GM18507 (cell line): Measurements from ENCODE around the gene ITGA11.

ENCODE experiments used
- DNase-seq: peaks from one replicate; pipeline ENCODE4 v3.0.0; 2011; ENCODE audit warnings: low read depth; ENCODE audit not compliant: insufficient read length; ENCODE audit errors: extremely low spot score
- FAIRE-seq: peaks from 2 replicates; lab custom pipeline; 2011; peaks lifted over from hg19 to GRCh38; lab: Jason Lieb, UNC

ITGA11 gene

DNA sequence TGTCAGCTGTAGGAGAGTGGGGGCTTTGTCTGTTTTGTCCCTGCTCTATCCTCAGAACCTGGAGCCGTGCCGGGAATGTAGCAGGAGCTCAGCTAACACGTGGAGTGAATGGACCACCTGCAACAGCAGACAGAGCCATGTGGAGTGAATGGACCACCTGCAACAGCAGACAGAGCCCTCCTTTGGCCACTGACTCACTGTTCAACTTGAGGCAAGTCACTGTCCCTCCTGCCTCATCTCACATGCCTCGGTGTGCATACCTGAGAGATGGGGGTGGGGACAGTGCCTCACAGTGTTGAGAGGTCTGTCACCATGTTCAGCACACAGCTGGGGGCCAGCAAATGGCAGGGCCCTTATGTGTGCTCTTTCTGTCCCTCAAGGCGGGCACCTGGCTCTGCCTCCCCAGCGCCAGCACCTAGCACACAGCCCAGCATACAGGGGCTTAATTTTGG, 126.5 kb downstream of the ITGA11 start:
- no peak for FAIRE-seq

DNA sequence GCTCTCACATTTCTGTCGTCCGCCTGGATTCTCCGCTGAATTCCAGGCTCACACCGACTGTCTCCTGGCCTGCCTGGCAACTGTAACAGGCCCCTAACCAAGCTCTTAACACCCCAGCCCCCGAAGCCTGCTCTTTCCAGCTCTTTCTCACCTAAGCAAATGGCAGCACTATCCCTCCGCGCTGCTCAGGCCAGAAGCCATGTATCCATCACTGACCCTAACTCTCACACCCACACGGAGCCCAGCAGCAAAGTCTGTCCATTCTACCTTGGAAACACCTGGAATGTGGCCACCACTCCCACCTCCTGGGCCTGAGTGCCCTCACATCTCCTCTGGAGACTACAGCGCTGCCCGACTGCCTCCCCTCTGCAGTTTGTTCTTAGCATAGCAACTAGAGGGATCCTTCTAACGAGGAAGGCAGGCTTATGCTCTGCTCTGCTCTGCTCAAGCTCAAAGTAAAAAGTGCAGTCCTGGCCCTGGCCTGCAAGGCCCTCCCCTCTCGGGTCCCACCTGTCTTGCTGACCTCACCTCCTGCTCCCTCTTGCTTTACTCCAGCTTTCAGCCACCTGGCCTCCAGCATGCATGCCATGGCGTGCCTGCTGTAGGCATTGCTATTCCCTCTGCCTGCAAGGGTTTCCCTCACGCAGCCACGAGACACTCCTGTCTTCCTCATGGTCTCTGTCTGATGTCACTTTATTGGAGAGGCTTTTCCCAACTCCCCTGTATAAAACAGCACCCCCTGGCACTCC, 127.2 kb downstream of the ITGA11 start:
- FAIRE-seq = no peak

More for the DNA sequence above, 126.5 kb downstream of the ITGA11 start:
- DNase-seq = no peak

DNA sequence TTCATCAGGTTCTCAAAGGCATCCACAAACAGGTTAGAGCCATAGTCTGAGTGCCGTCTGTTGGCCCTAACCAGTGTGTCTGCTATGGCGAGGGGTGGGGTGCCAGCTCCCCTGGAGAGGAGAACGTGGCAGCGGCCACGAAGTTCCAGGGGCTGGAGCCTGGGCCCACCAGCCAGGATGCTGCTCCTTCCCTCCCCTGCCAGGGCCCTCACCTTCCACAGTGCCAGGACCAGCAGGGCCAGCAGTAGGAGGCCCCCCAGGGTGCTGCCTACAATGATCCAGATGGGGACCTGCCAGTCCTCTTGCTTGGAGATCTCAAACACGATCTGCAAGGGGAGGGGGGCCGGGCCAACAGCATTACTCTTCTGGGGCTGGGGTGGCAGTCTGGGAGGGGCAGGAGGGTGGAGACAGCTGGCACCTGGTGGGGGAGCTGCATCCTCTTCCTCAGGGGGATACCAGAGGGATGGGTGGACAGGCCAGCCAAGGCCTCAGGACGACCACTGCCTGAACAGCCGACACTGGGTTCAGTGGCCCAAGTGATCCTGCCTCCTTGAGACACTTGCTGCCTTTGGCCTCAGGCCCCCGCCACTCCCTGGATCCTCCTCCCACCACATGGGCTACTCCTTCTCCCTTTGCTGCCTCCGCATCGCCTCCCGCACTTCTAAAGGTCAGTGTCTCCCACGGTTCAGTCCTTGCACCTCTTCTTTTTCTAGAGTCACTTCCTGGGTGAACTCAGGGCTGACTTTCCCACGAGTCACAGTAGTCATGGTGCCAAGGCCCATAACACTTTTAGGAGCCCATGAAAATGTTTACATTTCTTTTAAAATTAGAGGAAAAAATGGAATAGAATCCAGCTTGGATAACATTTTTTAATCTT, 128.2 kb downstream of the ITGA11 start:
- no peak for DNase-seq
- no peak for FAIRE-seq

More for the DNA sequence above, 127.2 kb downstream of the ITGA11 start:
- no peak for DNase-seq

DNA sequence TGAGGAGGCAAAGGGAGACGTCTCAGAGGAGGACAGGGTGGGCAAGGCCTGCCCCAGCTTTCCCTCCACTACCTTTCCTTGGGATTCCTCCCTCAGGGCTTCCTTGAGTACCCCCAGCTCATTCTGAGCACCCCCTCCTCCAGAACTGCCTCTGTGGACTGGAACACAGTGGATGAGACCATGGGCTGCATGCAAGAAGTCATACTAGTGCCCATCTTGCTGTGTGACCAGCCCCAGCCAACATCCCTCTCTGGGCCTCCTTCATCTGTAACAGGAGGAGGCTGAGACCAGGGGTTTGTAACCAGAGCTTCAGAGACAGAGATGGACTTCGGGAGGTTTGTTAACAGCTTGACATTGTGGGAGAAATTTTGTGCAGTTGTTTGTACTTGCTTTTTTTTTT, 128.8 kb downstream of the ITGA11 start:
- DNase-seq (no peak), FAIRE-seq (no peak)

DNA sequence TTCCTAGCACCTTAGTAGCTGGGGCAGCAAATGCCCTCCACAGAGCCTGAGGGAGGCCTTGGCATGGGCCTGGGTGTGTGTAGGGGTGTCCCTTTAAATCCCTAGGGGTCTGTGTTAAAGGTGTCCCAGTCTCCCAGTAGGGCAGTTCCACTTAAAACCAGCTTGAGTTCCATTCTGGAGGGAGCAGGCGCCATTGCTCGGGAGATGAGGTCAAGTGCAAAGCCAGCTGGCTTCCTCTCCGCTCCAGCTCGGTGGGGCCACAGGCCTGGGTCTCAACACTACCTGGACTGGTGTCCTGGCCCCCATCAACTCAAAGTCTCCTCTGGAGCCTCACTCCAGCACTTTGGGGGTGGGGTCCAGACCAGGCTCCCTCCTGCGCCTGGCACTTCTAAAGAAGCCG, 129.2 kb downstream of the ITGA11 start:
- no peak for DNase-seq
- FAIRE-seq = no peak

DNA sequence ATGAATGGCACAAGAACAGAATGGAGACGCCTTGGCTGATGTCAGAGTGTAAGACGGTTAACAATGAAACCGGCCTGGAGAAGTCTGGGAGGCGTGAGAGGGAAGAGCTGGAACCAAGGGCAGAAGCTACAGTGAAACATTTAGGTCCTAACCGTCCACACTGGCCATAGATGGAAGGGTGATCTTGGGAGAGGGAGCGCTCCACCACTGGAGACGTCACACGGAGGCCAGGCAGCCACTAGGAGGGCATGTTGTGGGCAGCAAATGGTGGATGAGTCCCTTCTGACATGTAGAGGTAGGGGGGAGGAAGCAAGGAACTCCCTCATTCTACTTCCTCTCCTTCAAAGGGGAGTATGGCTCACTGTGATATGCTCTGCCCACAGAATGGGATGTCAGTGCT, 130.7 kb downstream of the ITGA11 start:
- FAIRE-seq (no peak), DNase-seq (no peak)

DNA sequence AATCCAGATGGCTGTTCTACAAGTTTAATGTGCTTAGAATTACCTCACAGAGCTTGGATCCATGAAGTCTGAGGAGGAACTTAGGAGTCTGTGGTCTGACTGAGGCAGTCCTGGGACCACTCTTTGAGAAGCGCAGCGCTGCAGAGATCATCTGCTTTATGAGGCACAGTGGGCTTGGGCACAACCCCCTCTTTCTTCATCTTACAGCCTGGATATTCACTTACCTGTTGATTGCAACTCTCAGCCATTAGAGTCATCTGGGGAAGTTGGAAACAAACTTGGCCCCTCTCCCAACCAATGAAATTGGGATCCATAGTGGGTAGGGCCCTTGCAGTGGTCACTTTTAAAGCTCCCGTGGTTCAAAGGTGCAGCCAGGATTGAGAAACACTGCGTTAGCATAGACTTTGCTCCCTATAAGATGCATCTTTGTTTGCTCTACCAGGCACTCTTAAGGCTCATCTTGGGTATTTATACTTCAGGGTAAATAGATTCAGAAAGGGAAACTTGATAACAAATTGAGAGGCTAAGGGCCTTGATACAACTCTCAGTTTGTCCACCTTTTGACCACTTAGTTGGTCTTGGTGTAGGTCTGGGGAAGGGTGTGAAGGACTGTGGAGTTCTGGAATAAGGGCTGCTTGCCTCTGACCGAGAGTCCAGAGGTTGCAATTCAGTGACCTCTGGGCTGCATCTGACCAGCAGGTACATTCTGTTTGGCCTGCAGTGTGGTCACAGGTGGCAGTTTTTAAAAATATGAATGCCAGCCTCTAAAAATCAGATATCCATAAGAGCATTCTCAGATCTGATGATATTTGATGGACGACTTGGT, 131.6 kb downstream of the ITGA11 start:
- no peak for DNase-seq
- FAIRE-seq = no peak

DNA sequence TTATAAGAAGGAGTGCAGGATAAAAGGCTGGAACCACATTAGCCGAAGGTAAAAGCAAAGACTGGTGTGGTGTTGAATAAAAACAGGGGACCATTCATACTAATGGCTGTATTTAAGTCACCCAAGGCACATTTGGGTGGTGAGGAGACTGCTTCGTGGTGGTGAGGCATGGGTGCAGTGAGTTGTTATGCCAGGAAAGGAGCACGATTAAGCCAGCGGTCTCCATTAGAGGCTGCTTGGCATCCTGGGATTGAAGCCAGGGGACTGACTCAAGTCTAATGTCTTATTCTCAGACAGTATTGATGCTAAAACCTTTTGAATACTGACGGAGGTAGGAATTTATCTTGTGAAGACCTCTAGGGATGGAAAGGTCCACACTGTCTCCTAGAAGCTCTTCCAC, 132.5 kb downstream of the ITGA11 start:
- DNase-seq = no peak
- no peak for FAIRE-seq

DNA sequence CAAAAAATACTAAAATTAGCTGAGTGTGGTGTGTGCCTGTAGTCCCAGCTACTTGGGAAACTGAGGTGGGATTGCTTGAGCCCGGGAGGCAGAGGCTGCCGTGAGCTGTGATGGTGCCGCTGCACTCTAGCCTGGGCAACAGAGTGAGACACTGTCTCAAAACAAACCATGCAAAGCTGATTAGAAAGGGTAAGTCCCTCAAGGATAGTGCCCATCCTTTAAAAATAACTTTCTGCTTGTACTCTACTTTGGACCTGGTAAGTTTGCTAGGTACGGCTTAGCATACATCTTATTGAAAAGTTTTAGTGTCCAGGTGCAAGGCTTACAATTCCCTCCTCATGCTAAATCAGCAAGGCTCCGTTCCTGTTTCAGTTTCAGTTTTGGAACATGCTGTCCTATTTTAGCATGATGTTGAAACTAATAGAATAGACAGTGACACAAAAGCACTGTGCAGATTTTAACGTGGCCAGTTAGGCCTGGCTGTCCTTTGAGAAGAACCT, 133.0 kb downstream of the ITGA11 start:
- DNase-seq = no peak
- peak; percentile 92 for FAIRE-seq

DNA sequence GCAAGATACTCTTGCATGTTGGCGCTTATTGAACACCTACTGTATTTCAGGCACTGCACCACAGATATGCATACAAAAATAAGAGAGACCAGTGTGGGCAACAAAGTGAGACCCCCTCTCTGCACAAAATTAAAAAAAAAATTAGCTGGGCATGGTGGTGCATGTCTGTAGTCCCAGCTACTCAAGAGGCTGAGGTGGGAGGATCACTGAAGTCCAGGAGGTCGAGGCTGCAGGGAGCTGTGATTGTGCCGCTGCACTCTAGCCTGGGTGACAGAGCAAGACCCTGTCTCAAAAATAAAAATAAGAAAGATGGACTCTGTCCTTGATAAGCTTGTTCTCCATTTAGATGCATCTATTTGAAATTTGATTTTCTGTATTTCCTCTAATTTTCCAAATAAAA, 133.6 kb downstream of the ITGA11 start:
- no peak for DNase-seq
- no peak for FAIRE-seq

DNA sequence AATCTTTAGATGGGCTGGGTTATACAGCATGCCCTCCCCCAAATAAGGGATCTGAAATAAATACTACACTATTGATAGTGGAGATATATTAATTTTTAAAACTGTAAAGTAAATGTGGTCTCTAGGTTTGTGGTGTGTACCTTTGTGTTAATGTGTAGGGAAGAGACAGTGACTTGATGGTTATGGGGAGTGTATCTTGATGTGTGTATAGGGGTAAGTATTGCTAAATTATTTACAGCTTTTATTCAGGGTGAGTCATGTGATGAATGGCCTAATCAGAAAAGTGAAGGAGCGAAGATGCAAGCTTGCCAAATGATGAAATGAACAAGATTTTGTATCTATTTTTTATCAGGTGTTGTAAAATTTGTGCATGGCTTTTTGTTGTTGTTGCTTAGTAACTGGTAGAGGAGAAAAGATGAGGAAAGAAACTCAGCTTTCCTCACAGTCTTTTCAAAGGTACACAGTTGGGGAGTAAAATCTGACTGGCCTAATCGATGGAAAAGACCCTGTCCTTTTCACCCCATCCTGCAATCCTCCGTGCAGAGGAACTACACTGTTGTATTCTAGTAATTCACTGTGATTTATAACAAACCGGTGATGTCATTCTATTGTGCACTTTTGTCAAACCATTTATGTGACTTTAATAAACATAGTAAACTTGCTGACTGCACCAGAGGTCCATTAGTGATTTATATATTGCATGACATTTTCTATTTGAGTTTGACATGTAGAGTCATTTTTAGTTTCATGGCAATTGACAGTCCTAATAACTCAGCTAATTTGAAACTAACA, 136.8 kb downstream of the ITGA11 start:
- no peak for DNase-seq
- FAIRE-seq = peak; percentile 5

DNA sequence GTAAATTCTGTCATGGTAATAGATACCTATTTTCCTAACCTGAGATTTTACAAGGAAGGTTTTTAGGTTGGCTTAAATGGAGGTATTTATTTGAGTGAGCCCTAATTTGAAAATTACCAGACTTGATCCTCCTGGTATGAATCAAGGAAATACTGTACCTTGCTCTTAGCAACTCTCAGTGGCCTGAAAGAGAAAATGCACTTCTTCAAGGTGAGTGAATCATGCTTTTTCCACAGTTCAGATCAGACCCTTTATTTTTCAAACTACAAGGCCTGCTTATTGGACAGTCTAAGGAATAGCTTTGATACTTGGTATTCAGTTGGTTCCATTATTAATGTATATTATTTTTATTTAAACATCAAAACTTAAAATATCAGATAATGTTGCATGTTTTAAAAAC, 139.0 kb downstream of the ITGA11 start:
- DNase-seq (no peak), FAIRE-seq (no peak)

DNA sequence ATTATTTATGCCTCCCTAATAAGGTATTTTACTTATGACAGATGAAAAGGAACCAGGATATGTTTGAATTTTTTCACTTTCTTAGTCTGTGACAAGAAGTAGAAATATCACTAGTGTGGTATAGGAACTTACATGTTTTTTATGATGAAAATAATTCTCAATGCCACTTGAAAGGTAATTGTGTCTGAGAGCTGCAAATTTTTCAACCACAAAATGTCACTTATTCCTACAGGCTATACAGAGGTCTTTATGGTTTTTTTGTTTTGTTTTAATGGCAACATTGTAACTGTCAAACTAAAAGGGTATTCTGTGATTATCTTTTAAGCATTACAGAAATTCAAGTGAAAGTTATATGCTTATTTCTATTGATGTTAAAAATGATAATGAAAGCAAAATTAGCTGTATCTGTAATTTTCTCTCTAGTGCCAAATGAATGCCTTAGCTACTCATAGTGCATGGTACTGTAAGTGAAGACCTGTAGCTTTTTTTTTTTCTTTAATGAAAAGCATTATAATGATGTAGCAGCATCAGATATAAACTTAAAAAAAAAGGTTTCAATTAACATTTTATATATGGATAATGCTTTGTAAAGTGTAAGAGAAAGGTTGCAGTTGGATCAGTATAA, 139.7 kb downstream of the ITGA11 start:
- FAIRE-seq = no peak
- no peak for DNase-seq

DNA sequence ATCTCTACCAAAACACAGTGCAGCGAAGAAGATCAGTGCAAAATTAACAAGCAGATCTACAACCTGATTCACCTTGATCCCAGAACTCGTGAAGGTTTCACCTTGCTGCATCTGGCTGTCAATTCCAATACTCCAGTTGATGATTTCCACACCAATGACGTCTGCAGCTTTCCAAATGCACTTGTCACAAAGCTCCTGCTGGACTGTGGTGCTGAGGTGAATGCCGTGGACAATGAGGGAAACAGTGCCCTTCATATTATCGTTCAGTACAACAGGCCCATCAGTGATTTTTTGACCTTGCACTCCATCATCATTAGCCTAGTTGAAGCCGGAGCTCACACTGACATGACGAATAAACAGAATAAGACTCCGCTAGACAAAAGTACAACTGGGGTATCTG, 141.2 kb downstream of the ITGA11 start:
- FAIRE-seq = no peak
- no peak for DNase-seq

DNA sequence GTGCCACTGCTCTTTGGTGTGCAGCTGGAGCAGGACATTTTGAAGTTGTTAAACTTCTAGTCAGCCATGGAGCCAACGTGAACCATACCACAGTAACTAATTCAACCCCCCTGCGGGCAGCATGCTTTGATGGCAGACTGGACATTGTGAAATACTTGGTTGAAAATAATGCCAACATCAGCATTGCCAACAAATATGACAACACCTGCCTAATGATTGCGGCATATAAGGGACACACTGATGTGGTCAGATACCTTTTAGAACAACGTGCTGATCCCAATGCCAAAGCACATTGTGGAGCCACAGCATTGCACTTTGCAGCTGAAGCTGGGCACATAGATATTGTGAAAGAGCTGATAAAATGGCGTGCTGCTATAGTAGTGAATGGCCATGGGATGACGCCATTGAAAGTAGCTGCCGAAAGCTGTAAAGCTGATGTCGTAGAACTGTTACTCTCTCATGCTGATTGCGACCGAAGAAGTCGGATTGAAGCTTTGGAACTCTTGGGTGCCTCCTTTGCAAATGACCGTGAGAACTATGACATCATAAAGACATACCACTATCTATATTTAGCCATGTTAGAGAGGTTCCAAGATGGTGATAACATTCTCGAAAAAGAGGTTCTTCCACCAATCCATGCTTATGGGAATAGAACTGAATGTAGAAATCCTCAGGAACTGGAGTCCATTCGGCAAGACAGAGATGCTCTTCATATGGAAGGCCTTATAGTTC, 142.2 kb downstream of the ITGA11 start:
- DNase-seq = no peak
- FAIRE-seq = no peak

DNA sequence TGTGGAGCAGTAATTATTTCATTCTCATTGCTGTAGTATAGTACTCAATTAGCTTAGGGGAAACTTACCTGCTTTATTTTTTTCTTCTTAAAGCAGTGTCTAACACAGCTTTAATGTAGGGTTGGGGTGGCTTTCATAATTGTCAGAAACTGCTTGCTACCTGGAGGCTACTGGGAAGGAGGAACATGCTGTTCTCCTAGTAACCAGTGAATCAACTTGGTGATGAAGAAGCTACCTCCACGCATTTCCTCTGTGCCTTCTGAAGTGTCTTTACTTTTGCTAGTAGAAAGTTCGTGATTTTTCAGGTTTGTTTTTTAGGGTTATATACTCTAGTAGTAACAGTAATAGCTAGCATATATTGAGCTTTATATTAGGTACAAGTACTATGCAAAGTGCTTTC, 142.9 kb downstream of the ITGA11 start:
- no peak for FAIRE-seq
- no peak for DNase-seq

DNA sequence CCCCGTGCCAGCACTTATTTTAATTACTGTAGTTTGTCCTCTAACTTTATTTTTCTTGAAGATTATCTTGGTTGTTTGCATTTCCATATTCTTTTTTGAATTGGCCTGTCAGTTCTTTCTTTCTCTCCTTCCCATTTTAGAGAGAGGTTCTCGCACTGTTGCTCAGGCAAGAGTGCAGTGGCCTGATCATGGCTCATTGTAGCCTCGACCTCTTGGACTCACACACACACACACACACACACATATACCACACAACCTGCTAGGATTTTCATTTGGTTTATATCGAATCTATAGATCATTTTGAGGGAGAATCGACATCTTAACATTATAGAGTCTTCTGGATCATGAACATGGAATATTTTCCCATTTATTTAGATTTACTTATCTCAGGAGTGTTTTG, 145.7 kb downstream of the ITGA11 start:
- DNase-seq (no peak), FAIRE-seq (no peak)
